ENCODE results near the gene RNPEP.

GRCh38 chr1:202014915-202015661 lies 32.6 kb downstream of the RNPEP start:
- no peak for TF ChIP-seq CTCF (IDR thresholded peaks at IDR 0.05)
- no peak for TF ChIP-seq POLR2A (IDR thresholded peaks at IDR 0.05)
